Body of pancreas (tissue), 4 donors: ENCODE measurements around the gene MSANTD3.

Experiments used
- CTCF ChIP-seq, 7 experiments: fragments of 450-650 bp in 4 of 7; fragments of 200-600 bp in 3 of 7; sonication (generic) in 3 of 7; IDR thresholded peaks; one replicate each; pipeline ENCODE4 v1.5.1; 2016 to 2019; ENCODE audit warnings: antibody characterized with exemption in 7 of 7
- POLR2A ChIP-seq, 3 donors: fragments of 450-650 bp; IDR thresholded peaks; one replicate each; pipeline ENCODE4 v1.6.1; 2016; ENCODE audit warnings: antibody characterized with exemption in 3 of 3, mild to moderate bottlenecking in 2 of 3

GRCh38 chr9:100477241-100477640, 50.3 kb downstream of the MSANTD3 start:
- TF ChIP-seq CTCF (IDR thresholded peaks at IDR 0.05): no peak
- TF ChIP-seq POLR2A (IDR thresholded peaks at IDR 0.05): no peak
